Loucy (cell line): ENCODE data around the gene COPS7A.

ENCODE experiments used
- H2AFZ ChIP-seq: fragments of 200-600 bp; sonication (generic); 2 replicates; pipeline ENCODE4 v1.6.0; 2016; ENCODE audit warnings: antibody characterized with exemption, mild to moderate bottlenecking, low read length, moderate library complexity
- H3F3A ChIP-seq: fragments of 200-600 bp; 2 replicates; pipeline ENCODE4 v1.6.0; 2016; ENCODE audit warnings: antibody characterized with exemption, low read depth, mild to moderate bottlenecking
- H3K27me3 ChIP-seq: fragments of 200-600 bp; sonication (generic); 2 replicates; pipeline ENCODE4 v1.6.1; 2014; ENCODE audit warnings: low read length, mild to moderate bottlenecking; ENCODE audit not compliant: insufficient read depth, poor library complexity, severe bottlenecking
- H3K36me3 ChIP-seq: fragments of 200-600 bp; sonication (generic); 2 replicates; pipeline ENCODE4 v1.6.1; 2016; ENCODE audit warnings: low read length; ENCODE audit not compliant: insufficient read depth
- H3K4me1 ChIP-seq: fragments of 200-600 bp; sonication (generic); 2 replicates; pipeline ENCODE4 v1.5.1; 2014; ENCODE audit warnings: low read length, mild to moderate bottlenecking; ENCODE audit not compliant: insufficient read depth, poor library complexity, severe bottlenecking
- H3K4me2 ChIP-seq: fragments of 200-600 bp; sonication (generic); 2 replicates; pipeline ENCODE4 v1.6.0; 2014; ENCODE audit warnings: antibody characterized with exemption, low read length, low read depth, mild to moderate bottlenecking; ENCODE audit not compliant: poor library complexity, severe bottlenecking
- H3K4me3 ChIP-seq: fragments of 200-600 bp; sonication (generic); 2 replicates; pipeline ENCODE4 v1.5.1; 2014; ENCODE audit warnings: low read length, mild to moderate bottlenecking, mixed read lengths; ENCODE audit not compliant: poor library complexity, severe bottlenecking
- H3K79me2 ChIP-seq: fragments of 200-600 bp; sonication (generic); 2 replicates; pipeline ENCODE4 v1.6.1; 2014; ENCODE audit warnings: low read length; ENCODE audit not compliant: insufficient read depth
- H3K9ac ChIP-seq: fragments of 200-600 bp; sonication (generic); 2 replicates; pipeline ENCODE4 v1.6.0; 2014; ENCODE audit warnings: mild to moderate bottlenecking, low read depth, low read length, moderate library complexity; ENCODE audit not compliant: poor library complexity, severe bottlenecking
- H3K9me2 ChIP-seq: fragments of 200-600 bp; sonication (generic); replicated peaks from 2 replicates; pipeline ENCODE4 v1.6.1; 2016; ENCODE audit warnings: low read depth, low read length, mixed read lengths
- H3K9me3 ChIP-seq: fragments of 200-600 bp; sonication (generic); 2 replicates; pipeline ENCODE4 v1.6.1; 2014; ENCODE audit warnings: mild to moderate bottlenecking, antibody characterized with exemption, low read length, low read depth; ENCODE audit not compliant: insufficient read depth
- H4K20me1 ChIP-seq: fragments of 200-600 bp; sonication (generic); 2 replicates; pipeline ENCODE4 v1.6.0; 2014; ENCODE audit warnings: antibody characterized with exemption, low read length, mild to moderate bottlenecking; ENCODE audit not compliant: insufficient read depth, poor library complexity, severe bottlenecking
- EZH2phosphoT487 ChIP-seq: fragments of 200-600 bp; IDR thresholded peaks from 2 replicates; pipeline ENCODE4 v1.6.1; 2018; ENCODE audit warnings: antibody characterized with exemption, mild to moderate bottlenecking, moderate library complexity, borderline replicate concordance
- TF ChIP-seq, protein P1 (sequence below): fragments of 200-600 bp; sonication (generic); conservative IDR thresholded peaks from 2 replicates; pipeline ENCODE4 v1.5.1; 2014; ENCODE audit warnings: mild to moderate bottlenecking, antibody characterized with exemption, low read length

Gene COPS7A

DNA sequence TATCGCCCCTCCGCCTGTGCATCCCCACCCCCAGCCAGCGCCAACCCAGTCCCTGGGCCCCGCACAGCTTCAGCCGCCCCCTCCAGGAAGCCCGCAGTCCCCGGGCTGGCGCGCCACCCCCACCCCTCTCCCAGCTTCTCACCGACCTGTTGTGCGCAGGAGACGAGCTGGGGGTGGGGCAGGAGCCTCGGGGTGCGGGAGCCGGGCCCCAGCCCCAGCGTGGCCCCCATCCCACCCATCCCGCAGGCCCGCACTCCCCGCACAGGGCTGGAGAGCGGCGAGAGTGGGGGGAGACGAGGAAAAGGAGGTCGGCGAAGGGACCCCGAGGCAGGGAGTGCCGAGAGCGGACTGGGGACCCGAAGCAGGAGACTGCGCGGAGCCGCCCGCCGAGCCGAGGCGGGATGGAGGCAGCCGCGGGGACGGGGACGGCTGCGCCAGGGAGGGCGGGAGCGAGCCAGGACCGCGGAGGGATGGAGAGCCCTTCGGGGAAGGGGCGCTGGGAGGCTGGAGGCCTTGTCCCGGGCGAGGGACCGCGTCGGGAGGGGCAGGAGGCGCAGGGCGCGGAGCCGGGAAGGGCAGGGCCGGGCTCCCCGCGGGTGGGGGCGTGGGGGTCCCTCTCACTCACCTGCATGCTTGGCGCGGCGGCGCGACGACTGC lies 23.7 kb upstream of the COPS7A start:
- Histone ChIP-seq H3K9ac (no peak overlapping the region), H3F3A (no peaks in the 10 kb centered on the region), H2AFZ (no peak overlapping the region), H3K9me3 (no peaks in the 10 kb centered on the region), H3K4me2 (no peak overlapping the region), H3K27me3 (no peaks in the 10 kb centered on the region), H3K4me1 (peaks cover 11% of the 10 kb centered on the region), H3K9me2 (no peaks in the 10 kb centered on the region), H4K20me1 (no peaks in the 10 kb centered on the region), H3K79me2 (no peaks in the 10 kb centered on the region), H3K36me3 (no peaks in the 10 kb centered on the region), H3K4me3 (no peak overlapping the region)
- TF ChIP-seq, protein P1, sequence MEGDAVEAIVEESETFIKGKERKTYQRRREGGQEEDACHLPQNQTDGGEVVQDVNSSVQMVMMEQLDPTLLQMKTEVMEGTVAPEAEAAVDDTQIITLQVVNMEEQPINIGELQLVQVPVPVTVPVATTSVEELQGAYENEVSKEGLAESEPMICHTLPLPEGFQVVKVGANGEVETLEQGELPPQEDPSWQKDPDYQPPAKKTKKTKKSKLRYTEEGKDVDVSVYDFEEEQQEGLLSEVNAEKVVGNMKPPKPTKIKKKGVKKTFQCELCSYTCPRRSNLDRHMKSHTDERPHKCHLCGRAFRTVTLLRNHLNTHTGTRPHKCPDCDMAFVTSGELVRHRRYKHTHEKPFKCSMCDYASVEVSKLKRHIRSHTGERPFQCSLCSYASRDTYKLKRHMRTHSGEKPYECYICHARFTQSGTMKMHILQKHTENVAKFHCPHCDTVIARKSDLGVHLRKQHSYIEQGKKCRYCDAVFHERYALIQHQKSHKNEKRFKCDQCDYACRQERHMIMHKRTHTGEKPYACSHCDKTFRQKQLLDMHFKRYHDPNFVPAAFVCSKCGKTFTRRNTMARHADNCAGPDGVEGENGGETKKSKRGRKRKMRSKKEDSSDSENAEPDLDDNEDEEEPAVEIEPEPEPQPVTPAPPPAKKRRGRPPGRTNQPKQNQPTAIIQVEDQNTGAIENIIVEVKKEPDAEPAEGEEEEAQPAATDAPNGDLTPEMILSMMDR: no peak
- no peak for TF ChIP-seq EZH2phosphoT487

DNA sequence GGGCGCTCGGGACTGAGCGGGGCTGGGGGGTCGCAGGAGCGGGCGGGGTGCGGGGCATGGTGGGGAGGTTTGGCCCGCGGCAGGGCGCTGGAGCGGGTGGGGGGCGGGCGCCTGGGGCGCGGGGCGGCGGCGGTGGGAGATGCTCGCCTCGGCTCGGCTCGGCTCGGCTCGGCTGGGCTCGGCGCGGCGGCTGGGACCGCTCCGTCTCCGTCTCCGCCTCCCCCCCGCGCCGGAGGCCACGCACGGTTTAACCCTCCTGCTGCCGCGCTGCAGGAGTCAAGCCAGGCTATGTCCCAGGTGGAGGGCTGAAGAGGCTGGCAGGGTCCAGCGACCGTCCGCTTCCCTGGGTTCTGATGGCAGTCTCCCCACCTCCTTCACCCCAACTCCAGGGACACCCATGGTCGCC lies 23.2 kb upstream of the COPS7A start, which contains the start of gene PIANP:
TSS of gene PIANP (minus strand) at position 170 of the 406 bp plus-strand sequence. CDS start 2,754 bp downstream, outside the sequence.
- H4K20me1 ChIP-seq: no peaks in the 10 kb centered on the region
- no peak within 1 kb of the TSS for H3K9ac ChIP-seq
- no peaks in the 10 kb centered on the region for H3F3A ChIP-seq
- no peak within 1 kb of the TSS for H2AFZ ChIP-seq
- no peaks in the 10 kb centered on the region for H3K9me2 ChIP-seq
- H3K79me2 ChIP-seq: no peaks in the 10 kb centered on the region
- H3K4me3 ChIP-seq: no peak within 1 kb of the TSS
- TF ChIP-seq, protein P1: no peak
- TF ChIP-seq EZH2phosphoT487: no peak
- no peaks in the 10 kb centered on the region for H3K27me3 ChIP-seq
- H3K4me1 ChIP-seq: peaks cover 6% of the 10 kb centered on the region
- no peak within 1 kb of the TSS for H3K4me2 ChIP-seq
- H3K9me3 ChIP-seq: no peaks in the 10 kb centered on the region
- no peaks in the 10 kb centered on the region for H3K36me3 ChIP-seq

DNA sequence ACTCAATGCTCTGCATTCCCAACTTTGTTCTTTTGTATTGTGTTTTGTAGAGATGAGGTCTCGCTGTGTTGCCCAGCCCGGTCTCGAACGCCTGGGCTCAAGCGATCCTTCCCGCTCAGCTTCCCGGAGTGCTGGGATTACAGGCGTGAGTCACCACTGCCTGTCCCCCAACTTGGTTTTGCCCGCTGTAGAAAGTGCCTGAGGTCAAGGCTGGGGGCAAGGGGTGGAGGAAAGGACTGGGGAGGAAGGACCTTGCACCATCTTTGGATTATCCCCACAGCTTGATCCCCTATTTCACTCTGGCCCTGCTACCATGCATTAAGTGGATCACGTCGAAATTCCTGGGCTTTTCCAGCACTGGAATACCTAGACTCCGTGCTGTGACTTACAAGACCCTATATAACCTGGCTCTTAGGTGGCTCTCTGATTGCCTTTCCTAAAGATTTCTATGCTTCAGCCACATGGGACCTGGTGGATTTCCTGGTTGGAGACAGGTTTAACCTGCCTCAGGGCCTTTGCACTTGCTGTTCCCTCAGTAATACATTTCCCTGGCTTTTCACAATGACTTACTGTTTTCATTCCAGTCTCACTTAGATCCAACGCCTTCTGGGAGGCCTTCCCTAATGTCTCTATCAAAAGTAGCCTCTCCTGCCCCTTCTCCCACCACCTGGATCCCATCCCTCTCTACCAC lies 22.6 kb upstream of the COPS7A start:
- Histone ChIP-seq H2AFZ (no peak overlapping the region), H3K9ac (no peak overlapping the region), H3K27me3 (no peaks in the 10 kb centered on the region), H3K36me3 (no peaks in the 10 kb centered on the region), H3K79me2 (no peaks in the 10 kb centered on the region), H3K4me1 (peaks cover under 1% of the 10 kb centered on the region), H4K20me1 (no peaks in the 10 kb centered on the region), H3K4me3 (no peak overlapping the region), H3K4me2 (no peak overlapping the region), H3F3A (no peaks in the 10 kb centered on the region), H3K9me3 (no peaks in the 10 kb centered on the region), H3K9me2 (no peaks in the 10 kb centered on the region)
- TF ChIP-seq, protein P1: no peak
- TF ChIP-seq EZH2phosphoT487: no peak
